ENCODE results near the gene ATP8A1. TPM values are rescaled to one million over a fixed set of nuclear protein-coding genes. Genes with fewer than 3 reads are reported as not detected.

ATP8A1 gene
- total RNA-seq, 2 donors from 2014 or later: 18.6 to 74.0 TPM

- Histone ChIP-seq H3K4me1 (replicated peaks) (no peaks in the 10 kb centered on the region), H3K27me3 (replicated peaks; ENCODE audit: insufficient read depth) (no peaks in the 10 kb centered on the region), H3K9me3 (no peaks in the 10 kb centered on the region), H3K36me3 (no peaks in the 10 kb centered on the region), H3K4me3 (no peak overlapping the region), H3K27ac (no peak overlapping the region)
- no peak for DNase-seq (ENCODE audit: low spot score)
- WGBS: 90% methylated on average over 3 of the region's 3 CpGs
- no peak for TF ChIP-seq POLR2AphosphoS5 (IDR thresholded peaks at IDR 0.05)
- no peak for TF ChIP-seq CTCF (IDR thresholded peaks at IDR 0.05)
- TF ChIP-seq POLR2A (IDR thresholded peaks at IDR 0.05): no peak
- intact Hi-C loops (cut with DNase I): no loop called here
Observed at GRCh38 chr4:42579903-42580302, 77.0 kb downstream of the ATP8A1 start.

- intact Hi-C loops (cut with DNase I): no loop called here
- whole genome bisulfite sequencing: 90% methylated on average over 3 of the region's 3 CpGs
- DNase-seq (ENCODE audit: low spot score): no peak
- Histone ChIP-seq H3K4me1 (replicated peaks) (no peaks in the 10 kb centered on the region), H3K27me3 (replicated peaks; ENCODE audit: insufficient read depth) (no peaks in the 10 kb centered on the region), H3K36me3 (no peaks in the 10 kb centered on the region), H3K9me3 (no peaks in the 10 kb centered on the region), H3K27ac (no peak overlapping the region), H3K4me3 (no peak overlapping the region)
- TF ChIP-seq POLR2A (IDR thresholded peaks at IDR 0.05) (no peak), CTCF (IDR thresholded peaks at IDR 0.05) (no peak), POLR2AphosphoS5 (IDR thresholded peaks at IDR 0.05) (no peak)
Observed at GRCh38 chr4:42578187-42578586, 78.7 kb downstream of the ATP8A1 start.

GRCh38 chr4:42574870-42575430 lies 82.0 kb downstream of the ATP8A1 start:
- Histone ChIP-seq H3K4me3 (no peak overlapping the region), H3K9me3 (no peaks in the 10 kb centered on the region), H3K27me3 (replicated peaks; ENCODE audit: insufficient read depth) (no peaks in the 10 kb centered on the region), H3K27ac (no peak overlapping the region), H3K36me3 (no peaks in the 10 kb centered on the region), H3K4me1 (replicated peaks) (no peaks in the 10 kb centered on the region)
- no peak for DNase-seq (ENCODE audit: low spot score)
- TF ChIP-seq POLR2AphosphoS5 (IDR thresholded peaks at IDR 0.05): no peak
- TF ChIP-seq CTCF (IDR thresholded peaks at IDR 0.05): no peak
- TF ChIP-seq POLR2A (IDR thresholded peaks at IDR 0.05): no peak
- intact Hi-C loops (cut with DNase I): no loop called here
- WGBS: 95% methylated on average over 4 of the region's 4 CpGs

- intact Hi-C loops (cut with DNase I): no loop called here
- H3K4me3 ChIP-seq: no peak overlapping the region
- H3K27me3 ChIP-seq (replicated peaks; ENCODE audit: insufficient read depth): no peaks in the 10 kb centered on the region
- DNase-seq (ENCODE audit: low spot score): no peak
- no peaks in the 10 kb centered on the region for H3K9me3 ChIP-seq
- 80% methylated on average over 4 of the region's 4 CpGs for WGBS
- H3K27ac ChIP-seq: no peak overlapping the region
- no peaks in the 10 kb centered on the region for H3K4me1 ChIP-seq (replicated peaks)
- H3K36me3 ChIP-seq: no peaks in the 10 kb centered on the region
- TF ChIP-seq POLR2AphosphoS5 (IDR thresholded peaks at IDR 0.05) (no peak), POLR2A (IDR thresholded peaks at IDR 0.05) (no peak), CTCF (IDR thresholded peaks at IDR 0.05) (no peak)
Observed at GRCh38 chr4:42573249-42573648, 83.7 kb downstream of the ATP8A1 start.

- intact Hi-C loops (cut with DNase I): no loop called here
- Histone ChIP-seq H3K27me3 (replicated peaks; ENCODE audit: insufficient read depth) (no peaks in the 10 kb centered on the region), H3K36me3 (no peaks in the 10 kb centered on the region), H3K9me3 (no peaks in the 10 kb centered on the region), H3K4me3 (no peak overlapping the region), H3K27ac (no peak overlapping the region), H3K4me1 (replicated peaks) (no peaks in the 10 kb centered on the region)
- peak; percentile 87 for DNase-seq (ENCODE audit: low spot score)
- TF ChIP-seq POLR2AphosphoS5 (IDR thresholded peaks at IDR 0.05) (peak; percentile 55), CTCF (IDR thresholded peaks at IDR 0.05) (no peak), POLR2A (IDR thresholded peaks at IDR 0.05) (no peak)
- WGBS: 78% methylated on average over 1 of the region's 1 CpG
Observed at GRCh38 chr4:42570221-42570620, 86.7 kb downstream of the ATP8A1 start.

Measured in prostate gland (tissue), 2 donors.